Measurements from ENCODE around the gene CLCNKB.

Gene CLCNKB

DNA sequence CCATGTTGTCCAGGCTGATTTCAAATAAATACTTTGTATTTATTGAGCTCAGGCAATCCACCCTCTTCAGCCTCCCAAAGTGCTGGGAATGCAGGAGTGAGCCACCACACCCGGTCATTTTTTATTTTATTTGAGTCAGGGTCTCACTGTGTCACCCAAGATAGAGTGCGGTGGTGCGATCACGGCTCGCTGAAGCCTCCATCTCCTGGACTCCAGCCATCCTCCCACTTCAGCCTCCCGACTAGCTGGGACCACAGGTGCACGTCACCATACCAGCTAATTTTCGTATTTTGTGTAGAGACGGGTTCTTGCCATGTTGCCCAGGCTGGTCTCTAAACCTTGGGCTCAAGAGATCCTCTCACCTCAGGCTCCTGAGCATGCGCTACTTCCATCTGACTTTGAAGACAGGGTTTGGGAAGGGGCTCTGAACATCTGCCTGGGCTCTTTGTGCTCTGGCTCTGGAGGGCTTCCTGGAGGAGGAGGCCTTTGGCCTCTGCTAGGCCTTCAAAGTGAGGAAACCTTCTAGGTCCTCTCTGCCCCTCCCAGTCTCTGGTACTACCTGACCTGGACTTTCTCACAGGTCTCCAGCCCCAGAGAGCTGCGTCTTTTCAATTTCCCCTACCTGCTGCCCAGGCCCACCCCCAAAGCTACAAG, 31.5 kb upstream of the CLCNKB start:
- TF ChIP-seq, protein P1, sequence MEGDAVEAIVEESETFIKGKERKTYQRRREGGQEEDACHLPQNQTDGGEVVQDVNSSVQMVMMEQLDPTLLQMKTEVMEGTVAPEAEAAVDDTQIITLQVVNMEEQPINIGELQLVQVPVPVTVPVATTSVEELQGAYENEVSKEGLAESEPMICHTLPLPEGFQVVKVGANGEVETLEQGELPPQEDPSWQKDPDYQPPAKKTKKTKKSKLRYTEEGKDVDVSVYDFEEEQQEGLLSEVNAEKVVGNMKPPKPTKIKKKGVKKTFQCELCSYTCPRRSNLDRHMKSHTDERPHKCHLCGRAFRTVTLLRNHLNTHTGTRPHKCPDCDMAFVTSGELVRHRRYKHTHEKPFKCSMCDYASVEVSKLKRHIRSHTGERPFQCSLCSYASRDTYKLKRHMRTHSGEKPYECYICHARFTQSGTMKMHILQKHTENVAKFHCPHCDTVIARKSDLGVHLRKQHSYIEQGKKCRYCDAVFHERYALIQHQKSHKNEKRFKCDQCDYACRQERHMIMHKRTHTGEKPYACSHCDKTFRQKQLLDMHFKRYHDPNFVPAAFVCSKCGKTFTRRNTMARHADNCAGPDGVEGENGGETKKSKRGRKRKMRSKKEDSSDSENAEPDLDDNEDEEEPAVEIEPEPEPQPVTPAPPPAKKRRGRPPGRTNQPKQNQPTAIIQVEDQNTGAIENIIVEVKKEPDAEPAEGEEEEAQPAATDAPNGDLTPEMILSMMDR (IDR thresholded peaks at IDR 0.05; ENCODE audit: low read depth, low read length) = no peak
- no peak overlapping the region for H3K4me3 ChIP-seq (ENCODE audit: low read depth, low read length)

DNA sequence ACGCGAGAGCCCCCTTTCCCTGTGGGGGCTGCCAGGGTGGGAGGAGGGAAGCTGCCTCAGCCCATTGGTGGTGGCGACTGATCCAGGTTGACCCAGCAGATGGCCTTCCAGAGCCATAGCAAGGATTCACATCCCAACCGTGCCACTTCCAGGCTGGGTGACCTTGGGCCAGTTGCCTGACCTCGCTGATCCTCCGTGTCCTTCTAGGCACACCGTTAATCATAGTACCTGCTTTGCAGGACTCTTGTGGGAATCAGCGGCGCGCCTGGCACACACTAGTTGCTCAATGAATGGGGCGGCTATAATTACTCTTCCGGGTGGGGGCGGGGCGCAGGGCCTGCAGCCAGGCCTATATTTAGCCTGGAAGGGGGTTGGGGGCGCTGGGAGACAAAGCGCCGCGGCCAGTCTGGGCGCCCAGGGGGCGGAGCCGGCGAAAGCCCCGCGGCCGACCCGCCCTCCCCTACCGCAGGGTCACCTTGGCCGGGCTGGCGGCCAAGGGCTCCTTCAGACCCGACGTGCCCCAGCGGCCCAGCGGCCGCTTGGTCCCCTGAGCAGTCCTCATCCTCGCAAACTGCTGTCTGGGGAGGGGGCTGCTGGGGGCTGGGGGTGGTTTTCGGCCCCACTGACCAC, 30.9 kb upstream of the CLCNKB start:
- TF ChIP-seq, protein P1 (IDR thresholded peaks at IDR 0.05; ENCODE audit: low read depth, low read length) = no peak

DNA sequence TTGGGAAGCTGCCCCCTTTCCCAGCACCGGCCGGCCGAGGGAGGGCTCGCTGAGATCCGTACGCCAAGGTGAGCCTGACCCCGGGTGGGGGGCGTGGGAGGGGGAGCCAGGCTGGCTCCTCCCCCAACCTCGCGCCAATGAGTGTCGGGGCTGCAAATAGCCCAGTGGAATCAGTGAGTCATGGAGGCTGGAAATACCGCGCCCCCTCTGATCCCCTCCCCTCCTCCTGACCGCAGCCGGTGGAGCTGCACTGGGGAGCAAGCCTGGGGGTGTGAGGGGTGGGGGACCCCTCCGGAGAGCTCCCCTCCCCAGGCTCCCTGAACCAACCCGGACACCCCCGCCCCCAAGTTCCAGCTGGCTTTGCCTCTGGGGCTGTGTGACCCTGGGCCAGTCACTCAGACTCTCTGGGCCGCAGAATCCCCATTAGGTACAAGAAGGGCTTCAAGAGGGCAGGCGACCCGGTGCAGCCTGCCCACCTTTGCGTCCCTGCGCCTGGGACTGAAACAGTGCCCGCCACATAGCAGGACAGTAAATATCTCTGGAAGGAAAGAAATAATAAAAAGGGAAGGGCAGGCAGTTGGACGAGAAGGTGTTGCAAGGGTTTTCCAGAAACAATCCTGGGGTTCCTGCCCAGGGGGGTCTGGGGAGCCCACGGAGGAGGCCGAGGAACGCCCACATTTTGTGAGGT, 30.2 kb upstream of the CLCNKB start:
- TF ChIP-seq, protein P1 (IDR thresholded peaks at IDR 0.05; ENCODE audit: low read depth, low read length) = no peak
- H3K4me3 ChIP-seq (ENCODE audit: low read depth, low read length) = peak overlapping the region; percentile 41

More for the DNA sequence above, 30.9 kb upstream of the CLCNKB start:
- H3K4me3 ChIP-seq (ENCODE audit: low read depth, low read length) = peak overlapping the region; percentile 41

DNA sequence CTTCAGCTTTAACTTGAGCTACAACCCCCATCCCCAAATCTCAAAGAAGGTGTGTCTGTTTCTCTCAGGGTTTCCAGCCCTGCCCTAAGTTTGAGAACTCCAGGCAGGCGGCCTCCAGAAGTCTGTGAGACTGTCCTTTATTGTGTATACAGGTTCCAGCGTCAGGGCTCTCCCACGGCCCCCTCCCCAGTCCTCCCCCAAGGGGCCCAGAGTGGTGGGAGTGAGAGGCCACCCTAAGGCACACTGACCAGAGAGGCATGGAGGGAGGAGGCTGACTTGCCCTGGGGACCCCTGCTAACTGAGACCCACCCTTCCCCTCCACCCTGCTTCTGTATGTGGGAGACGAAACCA, 29.7 kb upstream of the CLCNKB start:
- no peak overlapping the region for H3K4me3 ChIP-seq (ENCODE audit: low read depth, low read length)
- TF ChIP-seq, protein P1 (IDR thresholded peaks at IDR 0.05; ENCODE audit: low read depth, low read length) = no peak

DNA sequence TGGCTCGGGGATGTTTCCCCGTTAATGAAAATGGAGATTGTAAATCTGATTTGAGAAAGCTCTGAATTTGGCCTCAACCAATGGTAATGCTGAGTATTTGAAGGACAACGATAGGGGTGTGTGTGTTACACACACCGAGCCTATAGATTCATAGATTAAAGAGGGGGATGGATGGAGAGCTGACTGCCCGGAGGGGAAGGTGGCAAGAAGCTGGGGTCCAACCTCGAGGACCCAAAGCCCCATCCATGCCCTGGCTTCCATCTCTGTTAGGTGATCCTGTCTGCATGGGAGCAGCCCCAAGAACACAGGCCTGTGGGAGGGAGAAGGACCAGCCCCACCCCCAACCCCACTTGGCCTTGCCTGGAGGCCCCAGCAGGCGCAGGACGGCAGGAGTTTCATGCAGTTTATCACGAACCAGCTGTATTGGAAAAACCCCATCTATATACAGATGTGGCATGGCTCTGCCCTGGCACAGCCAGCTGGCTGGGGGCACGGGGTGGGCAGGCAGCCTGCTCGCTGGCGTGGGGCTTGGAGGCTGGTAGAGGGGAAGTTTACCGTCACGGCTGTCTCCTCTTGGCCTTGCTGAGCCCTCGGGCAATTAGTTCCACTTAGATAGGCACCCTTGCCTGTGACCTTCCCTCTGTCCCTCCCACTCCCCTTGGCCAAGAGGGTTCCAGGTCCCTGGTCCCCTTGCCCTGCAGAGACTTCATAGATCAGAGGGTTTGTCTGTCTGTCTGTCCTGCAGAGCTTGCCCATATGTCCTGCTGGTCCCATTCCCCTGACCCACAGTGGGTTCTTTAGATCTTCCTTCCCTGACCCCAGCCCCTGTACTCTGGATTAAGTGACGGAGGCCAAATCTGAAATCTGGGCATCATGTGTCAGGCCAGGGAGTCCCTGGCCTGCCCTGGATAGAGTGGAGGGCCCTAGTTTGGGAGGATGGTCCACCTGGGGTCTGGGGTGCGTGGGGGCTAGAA, 28.8 kb upstream of the CLCNKB start:
- H3K4me3 ChIP-seq (ENCODE audit: low read depth, low read length) = no peak overlapping the region
- TF ChIP-seq, protein P1 (IDR thresholded peaks at IDR 0.05; ENCODE audit: low read depth, low read length) = no peak

DNA sequence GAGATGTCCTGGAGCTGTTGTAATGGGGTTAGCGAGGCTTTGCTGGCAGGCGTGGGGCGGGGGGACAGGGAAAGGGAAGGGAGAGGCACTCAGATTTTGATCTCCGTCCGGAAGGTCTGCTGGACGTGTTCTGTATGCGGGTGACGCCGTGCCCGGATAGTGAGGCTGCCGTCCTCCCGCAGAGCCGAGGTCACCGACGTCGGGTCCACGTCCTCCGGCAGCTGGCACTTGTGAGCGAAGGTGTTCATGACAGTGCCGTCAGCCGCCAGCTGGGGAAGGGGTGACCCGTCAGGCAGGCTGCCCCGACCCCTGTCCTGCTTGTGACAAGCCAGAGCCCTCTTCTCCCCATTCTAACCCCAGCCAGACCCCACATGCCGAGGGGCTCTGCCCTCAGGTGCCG, 28.1 kb upstream of the CLCNKB start:
- TF ChIP-seq, protein P1 (IDR thresholded peaks at IDR 0.05; ENCODE audit: low read depth, low read length) = no peak
- no peak overlapping the region for H3K4me3 ChIP-seq (ENCODE audit: low read depth, low read length)
